Activated T-cell treated with anti-CD3 and anti-CD28 coated beads for 4 hours (primary cell): ENCODE results near the gene NPTN.
"Not testable (repeated sequence)": the region's sequence is repeated elsewhere in the genome, so short reads cannot be mapped to it uniquely, and the experiment has no call there.

Source experiments
- DNase-seq: peaks from one replicate; pipeline ENCODE4 v3.0.0-alpha.2; 2020

The NPTN gene

GRCh38 chr15:73570355-73571032 lies 62.7 kb downstream of the NPTN start:
- no peak for DNase-seq

- DNase-seq, result no peak
Measured at GRCh38 chr15:73569361-73569760, 63.8 kb downstream of the NPTN start.

DNA sequence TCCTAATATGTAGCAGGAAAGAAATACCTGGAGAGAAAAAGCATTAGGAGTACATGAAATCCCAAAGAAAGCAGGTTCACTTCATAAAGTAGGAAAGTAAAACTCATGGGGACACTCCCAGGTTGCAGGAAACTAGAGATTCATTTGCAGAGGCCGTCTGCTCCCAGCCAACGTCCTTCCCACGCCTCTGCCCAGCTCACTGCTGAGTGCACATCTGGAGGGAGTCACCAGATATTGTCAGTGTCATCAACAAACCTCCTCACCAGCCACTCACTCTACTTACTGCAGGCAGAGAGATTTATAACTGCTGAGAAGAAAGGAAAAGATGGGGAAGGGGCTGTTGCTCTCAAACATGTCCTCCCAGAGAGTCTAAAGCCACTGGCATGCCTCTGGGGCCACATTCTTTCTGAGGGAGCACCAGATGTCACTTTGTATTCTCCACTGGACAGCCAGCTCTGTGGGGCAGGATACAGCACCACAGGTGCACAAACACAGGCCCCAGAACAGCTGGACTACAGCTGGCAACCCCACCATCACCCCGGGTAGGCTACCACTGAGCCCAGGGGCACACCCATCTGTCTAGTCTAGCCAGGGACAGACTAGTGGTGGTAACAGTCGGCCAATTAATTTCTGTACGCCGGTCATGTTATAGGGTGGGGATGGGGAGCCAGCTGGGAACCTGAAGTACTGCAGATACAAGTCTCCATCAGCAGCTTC lies 64.5 kb downstream of the NPTN start:
- no peak for DNase-seq

GRCh38 chr15:73567020-73567419 lies 66.2 kb downstream of the NPTN start:
- DNase-seq, result no peak

GRCh38 chr15:73564255-73564654 lies 68.9 kb downstream of the NPTN start:
- no peak for DNase-seq

DNA sequence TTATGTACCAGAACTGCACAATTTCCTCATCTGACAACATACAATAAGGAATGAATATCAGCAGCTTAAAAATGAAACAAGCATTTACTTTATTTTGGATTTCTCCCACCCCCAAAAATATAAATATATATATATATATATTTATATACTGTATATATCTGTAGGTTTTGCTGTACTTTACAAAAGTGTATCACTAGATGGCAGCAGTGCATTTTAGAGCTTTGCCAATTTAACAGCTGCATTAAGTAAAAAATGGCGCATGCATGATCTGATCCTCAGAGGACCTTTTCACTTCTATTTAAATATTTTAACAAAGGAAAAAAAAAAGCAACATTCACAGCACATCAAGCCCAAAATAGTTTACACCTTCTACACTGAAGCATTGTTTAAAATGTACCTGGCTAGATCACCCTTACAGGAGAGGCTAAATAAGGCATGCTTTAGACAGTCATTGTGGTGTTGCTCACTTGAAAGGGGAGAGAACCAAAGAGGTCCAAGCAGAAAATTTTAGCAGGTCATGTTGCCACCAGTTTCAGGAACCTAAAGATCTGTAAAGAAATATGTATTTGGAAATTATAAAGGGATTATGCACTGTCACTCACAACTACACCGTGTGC lies 72.6 kb downstream of the NPTN start:
- DNase-seq, result no peak

GRCh38 chr15:73558529-73558928 lies 74.7 kb downstream of the NPTN start:
- DNase-seq, result no peak

- no peak for DNase-seq
Measured at GRCh38 chr15:73555080-73555479, 78.1 kb downstream of the NPTN start.

GRCh38 chr15:73550190-73550589 lies 83.0 kb downstream of the NPTN start:
- DNase-seq, result no peak

DNA sequence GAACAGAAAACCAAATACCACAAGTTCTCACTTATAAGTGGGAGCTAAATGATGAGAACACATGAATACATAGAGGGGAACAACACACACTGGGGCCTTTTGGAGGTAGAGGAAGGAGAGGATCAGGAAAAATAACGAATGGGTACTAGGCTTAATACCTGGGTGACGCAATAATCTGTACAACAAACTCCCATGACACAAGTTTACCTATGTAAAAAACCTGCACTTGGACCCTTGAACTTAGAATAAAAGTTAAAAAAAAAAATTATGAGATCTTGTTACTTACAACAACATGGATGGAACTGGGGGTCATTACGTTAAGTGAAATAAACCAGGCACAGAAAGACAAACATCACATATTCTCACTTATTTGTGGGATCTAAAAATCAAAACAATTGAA lies 84.3 kb downstream of the NPTN start:
- DNase-seq, result not testable (repeated sequence)

GRCh38 chr15:73541479-73541878 lies 91.7 kb downstream of the NPTN start:
- DNase-seq, result no peak

- no peak for DNase-seq
Measured at GRCh38 chr15:73540161-73540560, 93.0 kb downstream of the NPTN start.

DNA sequence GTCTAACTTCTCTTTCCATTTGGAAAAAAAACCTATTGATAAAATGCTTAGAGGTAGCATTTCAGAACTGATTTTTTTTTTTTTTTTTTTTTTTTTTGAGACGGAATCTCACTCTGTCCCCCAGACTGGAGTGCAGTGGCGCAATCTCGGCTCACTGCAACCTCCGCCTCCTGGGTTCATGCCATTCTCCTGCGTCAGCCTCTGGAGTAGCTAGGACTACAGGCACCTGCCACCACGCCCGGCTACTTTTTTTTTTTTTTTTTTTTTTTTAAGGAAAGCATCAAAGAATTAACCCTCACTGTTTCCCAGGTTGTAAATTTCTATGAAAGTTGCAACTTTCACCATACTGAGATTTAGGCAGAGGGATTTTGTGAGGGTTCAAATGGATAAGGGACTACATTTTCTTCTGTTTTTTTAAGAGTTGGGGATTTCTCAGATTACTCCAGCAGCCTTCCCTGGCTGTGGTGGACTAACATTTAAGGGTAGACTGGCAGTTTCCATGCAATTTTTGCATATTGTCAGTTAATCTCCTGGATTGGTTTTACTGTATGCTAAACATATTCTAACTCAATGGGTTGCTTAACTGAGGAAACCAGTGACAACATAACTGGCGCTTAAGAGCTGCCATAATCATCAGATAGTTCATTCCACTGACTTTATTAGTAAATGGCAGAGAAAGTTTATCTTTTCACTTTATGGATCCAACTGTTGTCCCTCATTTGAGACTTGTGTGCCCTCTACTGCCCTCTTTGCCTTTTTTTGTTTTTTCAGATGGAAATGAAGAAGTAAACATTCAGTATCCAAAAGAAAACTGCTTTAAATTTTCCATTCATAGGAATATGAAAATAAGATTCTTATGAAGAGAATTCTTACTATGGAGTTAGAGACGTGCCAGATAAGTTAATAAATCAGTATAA lies 93.7 kb downstream of the NPTN start:
- no peak for DNase-seq

GRCh38 chr15:73538563-73539211 lies 94.5 kb downstream of the NPTN start:
- no peak for DNase-seq

DNA sequence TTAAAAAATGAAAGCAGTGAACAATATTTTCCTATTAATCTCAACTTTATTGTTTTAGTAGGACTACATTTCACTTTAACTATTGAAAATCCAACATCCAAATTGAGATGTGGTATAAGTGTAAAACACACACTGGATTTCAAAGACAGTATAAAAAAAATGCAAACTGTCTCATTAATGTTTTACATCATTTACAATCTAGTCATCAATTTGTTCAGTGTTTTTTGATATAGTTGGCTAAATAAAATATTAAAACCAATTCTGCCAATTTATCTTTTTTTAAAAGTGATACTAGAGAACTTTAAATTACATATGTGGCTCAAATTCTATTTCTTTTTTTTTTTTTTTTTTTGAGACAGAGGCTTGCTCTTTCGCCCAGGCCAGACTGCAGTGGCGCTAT lies 95.1 kb downstream of the NPTN start:
- DNase-seq, result no peak

- no peak for DNase-seq
Measured at GRCh38 chr15:73530649-73531048, 102.5 kb downstream of the NPTN start.

DNA sequence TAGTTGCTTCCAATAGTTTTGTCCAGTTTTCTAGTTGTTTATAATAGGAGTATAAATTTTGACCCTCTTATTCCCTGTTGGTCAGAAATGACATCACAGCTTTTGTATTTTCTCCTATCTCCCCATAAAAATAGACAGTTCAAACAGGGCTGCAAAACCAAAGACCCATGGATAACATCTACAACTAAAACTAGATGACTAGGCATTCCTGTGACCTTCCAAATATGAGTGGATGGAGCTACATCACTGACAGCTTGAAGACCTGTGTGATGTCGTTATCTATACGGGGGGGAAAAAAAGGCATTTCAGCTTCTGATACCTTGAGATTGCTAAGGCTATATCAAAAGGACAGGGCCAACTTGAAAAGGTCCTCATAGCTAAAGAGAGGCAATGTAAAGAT lies 105.6 kb downstream of the NPTN start:
- no peak for DNase-seq

- DNase-seq, result no peak
Measured at GRCh38 chr15:73524919-73525318, 108.3 kb downstream of the NPTN start.

DNA sequence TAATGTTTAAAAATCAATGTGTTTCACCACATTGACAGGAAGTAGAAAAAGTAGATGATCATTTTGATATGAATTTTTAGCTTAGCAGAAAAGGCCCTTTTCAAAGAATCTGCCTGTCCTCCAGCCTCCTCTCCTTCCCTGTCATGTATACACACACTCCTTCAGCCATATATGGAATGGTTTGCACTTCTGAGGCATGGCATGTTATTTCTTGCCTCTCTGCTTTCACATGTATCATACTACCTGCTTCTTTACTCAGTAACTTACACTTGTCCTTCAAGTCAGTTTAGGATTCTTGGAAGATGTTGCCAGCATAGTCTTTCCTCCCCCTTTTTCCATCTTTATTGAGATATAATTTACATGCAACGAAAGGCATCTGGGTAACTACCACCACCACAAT lies 111.2 kb downstream of the NPTN start:
- DNase-seq, result no peak

DNA sequence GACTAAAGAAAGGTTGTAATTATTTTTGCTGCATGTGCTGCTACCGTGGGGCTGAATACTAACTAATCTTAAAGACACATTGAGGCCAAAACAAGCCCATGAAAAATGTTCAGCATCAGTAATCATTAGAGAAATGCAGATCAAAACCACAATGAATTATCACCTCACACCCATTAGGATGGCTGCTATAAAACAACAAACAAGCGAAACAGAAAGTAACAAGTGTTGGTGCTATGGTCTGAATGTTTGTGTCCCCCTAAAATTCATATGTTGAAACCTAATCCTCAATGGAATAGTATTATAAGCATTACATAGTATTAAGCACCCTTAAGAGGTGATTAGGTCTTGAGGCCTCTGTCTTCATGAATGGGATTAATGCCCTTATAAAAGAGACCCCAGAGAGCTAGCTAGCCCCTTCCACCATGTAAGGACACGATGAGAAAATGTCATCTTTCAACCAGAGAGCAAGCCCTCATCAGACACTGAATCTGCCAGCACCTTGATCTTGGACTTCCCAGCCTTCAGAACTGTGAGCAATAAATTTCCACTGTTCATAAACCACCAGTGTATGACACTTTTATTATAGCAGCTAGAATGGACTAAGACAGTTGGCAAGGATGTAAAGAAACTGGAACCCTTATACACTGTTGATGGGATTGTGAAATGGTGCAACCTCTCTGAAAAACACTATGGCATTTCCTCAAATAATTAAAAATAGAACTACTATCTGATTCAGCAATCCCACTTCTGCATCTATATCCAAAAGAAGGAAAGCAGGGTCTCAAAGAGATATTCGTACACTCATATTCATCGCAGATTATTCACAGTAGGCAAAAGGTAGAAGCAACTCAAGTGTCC lies 114.1 kb downstream of the NPTN start:
- no peak for DNase-seq

- no peak for DNase-seq
Measured at GRCh38 chr15:73518180-73518862, 114.9 kb downstream of the NPTN start.
